HepG2 (cell line): ENCODE data around the gene TEKT3. TPM values are rescaled to one million over a fixed set of nuclear protein-coding genes. Genes with fewer than 3 reads are reported as not detected.

ENCODE experiments used
- ATAC-seq: fragments of 200-7000 bp; cut with Tn5 transposase; 3 replicates; pipeline ENCODE4 v1.9.1; 2020; ENCODE audit warnings: mild to moderate bottlenecking, moderate library complexity
- BruUV-seq: library from RNA; stranded (reverse); fragments of 400-500 nt; replicated peaks from 2 replicates; lab custom pipeline; 2021; lab: Mats Ljungman, UMichigan
- CTCF ChIA-PET: fragments of 300-600 bp; formaldehyde crosslinking; extraction: SDS; loops from one replicate; lab custom pipeline; 2021; ENCODE audit warnings: low total read pairs, inconsistent platforms, low intra/inter-chr PET ratio; lab: Yijun Ruan, JAX
- POLR2A ChIA-PET: fragments of 350-600 bp; sonication (Branson Sonifier 250); formaldehyde crosslinking; loops from one replicate; lab custom pipeline; 2020; ENCODE audit warnings: antibody characterized with exemption, inconsistent platforms; lab: Yijun Ruan, JAX
- DNase-seq: peaks from one replicate; pipeline ENCODE4 v3.0.0-alpha.2; 2015; ENCODE audit warnings: low spot score
- FAIRE-seq: peaks from 3 replicates; lab custom pipeline; 2011; peaks lifted over from hg19 to GRCh38; lab: Jason Lieb, UNC
- H2AFZ ChIP-seq: one replicate; pipeline ENCODE4 v1.6.1; 2011; ENCODE audit warnings: low read length, inconsistent platforms
- H3K27ac ChIP-seq: fragments of 300-600 bp; 3 replicates; pipeline ENCODE4 v1.8.0; 2011; ENCODE audit warnings: mixed run types, mild to moderate bottlenecking, mixed read lengths, low read length, inconsistent platforms; ENCODE audit not compliant: insufficient read depth; ENCODE audit errors: extremely low read length
- H3K27me3 ChIP-seq, 2 experiments: fragments of 200-600 bp in 1 of 2; 2 replicates in 1 of 2; 3 replicates in 1 of 2; pipeline versions ENCODE4 v1.6.0 to v1.8.0; 2011; ENCODE audit warnings: low read length in 2 of 2, mild to moderate bottlenecking in 2 of 2, moderate library complexity in 2 of 2, inconsistent platforms in 1 of 2; ENCODE audit not compliant: insufficient read depth in 2 of 2, control insufficient read depth in 1 of 2
- H3K36me3 ChIP-seq, 2 experiments: fragments of 200-600 bp in 1 of 2; replicated peaks in 1 of 2; 2 replicates in 1 of 2; 3 replicates in 1 of 2; pipeline versions ENCODE4 v1.5.1 to v1.8.0; 2011; ENCODE audit warnings: low read length in 2 of 2, inconsistent platforms in 1 of 2; ENCODE audit not compliant: insufficient read depth in 2 of 2, control insufficient read depth in 1 of 2
- H3K4me1 ChIP-seq: 2 replicates; pipeline ENCODE4 v1.5.1; 2012; ENCODE audit warnings: low read length, inconsistent platforms; ENCODE audit not compliant: insufficient read depth
- H3K4me2 ChIP-seq: 2 replicates; pipeline ENCODE4 v1.6.0; 2011; ENCODE audit warnings: low read depth, low read length, inconsistent platforms
- H3K4me3 ChIP-seq, 3 experiments: fragments of 200-600 bp in 1 of 3; sonication (generic), shearing (Covaris generic) in 1 of 3; replicated peaks in 1 of 3; 2 replicates each; pipeline ENCODE4 v1.5.1; 2011 to 2016; ENCODE audit warnings: low read length in 3 of 3, inconsistent platforms in 2 of 3, low read depth in 2 of 3, mild to moderate bottlenecking in 2 of 3, control low read depth in 1 of 3, mixed read lengths in 1 of 3; ENCODE audit not compliant: insufficient read depth in 1 of 3
- H3K79me2 ChIP-seq: one replicate; pipeline ENCODE4 v1.6.1; 2011; ENCODE audit warnings: low read length, inconsistent platforms; ENCODE audit not compliant: insufficient read depth
- H3K9ac ChIP-seq: 2 replicates; pipeline ENCODE4 v1.6.0; 2011; ENCODE audit warnings: mild to moderate bottlenecking, low read depth, low read length, inconsistent platforms; ENCODE audit not compliant: insufficient read depth
- H3K9me3 ChIP-seq: 2 replicates; pipeline ENCODE4 v1.5.1; 2012; ENCODE audit warnings: mild to moderate bottlenecking, low read length
- H4K20me1 ChIP-seq: 2 replicates; pipeline ENCODE4 v1.6.0; 2011; ENCODE audit warnings: inconsistent platforms, mild to moderate bottlenecking, low read length, moderate library complexity; ENCODE audit not compliant: insufficient read depth
- CEBPB ChIP-seq: IDR thresholded peaks from 2 replicates; pipeline ENCODE4 v1.6.1; 2011; ENCODE audit warnings: low read depth, low read length, improper control_type of control experiment, borderline replicate concordance
- CHCHD3 ChIP-seq: sonication (generic); formaldehyde crosslinking; IDR thresholded peaks from 2 replicates; pipeline ENCODE4 v1.8.0; 2022; ENCODE audit warnings: mild to moderate bottlenecking, missing genetic modification reagents, moderate library complexity
- DNMT3B ChIP-seq: conservative IDR thresholded peaks from 2 replicates; pipeline ENCODE4 v1.6.1; 2016; ENCODE audit warnings: missing biosample characterization, control low read depth
- DPF2 ChIP-seq: sonication (generic); formaldehyde crosslinking; IDR thresholded peaks from 2 replicates; pipeline ENCODE4 v1.4.0; 2020; ENCODE audit warnings: mild to moderate bottlenecking, low read depth, missing genetic modification reagents, borderline replicate concordance
- JDP2 ChIP-seq: sonication (generic); formaldehyde crosslinking; IDR thresholded peaks from 2 replicates; pipeline ENCODE4 v1.8.1; 2022; ENCODE audit warnings: missing genetic modification reagents, borderline replicate concordance
- LBX2 ChIP-seq: sonication (generic); formaldehyde crosslinking; IDR thresholded peaks from 2 replicates; pipeline ENCODE4 v1.5.0; 2020; ENCODE audit warnings: missing genetic modification reagents, mild to moderate bottlenecking, borderline replicate concordance
- RARA ChIP-seq: IDR thresholded peaks from 2 replicates; pipeline ENCODE4 v1.6.1; 2016; ENCODE audit warnings: missing genetic modification reagents, missing compliant biosample characterization
- SAP130 ChIP-seq: IDR thresholded peaks from 2 replicates; pipeline ENCODE4 v1.6.1; 2016; ENCODE audit warnings: low read depth
- USF2 ChIP-seq, 2 experiments: sonication (generic) in 1 of 2; formaldehyde crosslinking in 1 of 2; IDR thresholded peaks; 2 replicates each; pipeline versions ENCODE4 v1.5.1 to v1.6.1; 2011 to 2020; ENCODE audit warnings: borderline replicate concordance in 1 of 2, low read depth in 1 of 2, low read length in 1 of 2, mild to moderate bottlenecking in 1 of 2, missing genetic modification reagents in 1 of 2, moderate library complexity in 1 of 2
- ZMYM2 ChIP-seq: sonication (generic); formaldehyde crosslinking; IDR thresholded peaks from 2 replicates; pipeline ENCODE4 v1.8.0; 2022; ENCODE audit warnings: mild to moderate bottlenecking, missing genetic modification reagents
- ZNF136 ChIP-seq: sonication (generic); formaldehyde crosslinking; IDR thresholded peaks from 2 replicates; pipeline ENCODE4 v1.8.1; 2022; ENCODE audit warnings: low read depth, mild to moderate bottlenecking, moderate library complexity, missing genetic modification reagents
- ZSCAN21 ChIP-seq: sonication (generic); formaldehyde crosslinking; IDR thresholded peaks from 2 replicates; pipeline ENCODE4 v1.8.0; 2022; ENCODE audit warnings: mild to moderate bottlenecking, missing genetic modification reagents, moderate library complexity, borderline replicate concordance
- ZSCAN22 ChIP-seq: sonication (generic); formaldehyde crosslinking; IDR thresholded peaks from 2 replicates; pipeline ENCODE4 v1.4.0; 2020; ENCODE audit warnings: mild to moderate bottlenecking, missing genetic modification reagents
- WGBS: methylation state at CpG from one replicate; pipeline ENCODE4 v1.1.6; 2017; ENCODE audit warnings: low lambda C conversion rate; 5-methylcytosine and 5-hydroxymethylcytosine counted together
- in situ Hi-C: cut with HindIII; loops from 2 replicates; pipeline ENCODE4 v1.10.0; 2017; ENCODE audit warnings: low pct_unique_long_range_greater_than_20kb; ENCODE audit not compliant: extremely low pct_ligation_motif_present
- intact Hi-C: fragments of 100-400 bp; cut with micrococcal nuclease; formaldehyde crosslinking; loops from one replicate; pipeline ENCODE4 v1.10.0; 2022; ENCODE audit not compliant: unreplicated experiment
- polyA plus RNA-seq, 8 experiments: library from polyadenylated mRNA; depleted of rRNA in 3 of 8; stranded (reverse) in 7 of 8; unstranded in 1 of 8; fragments of >200 nt; fragmentation: Illumina TruSeq in 4 of 8; extraction: Trizol in 4 of 8; gene quantifications; 2 replicates each; pipeline versions ENCODE4 v1.2.1 to v1.2.3, GENCODE V29; 2011 to 2016; ENCODE audit warnings: low read depth in 4 of 8, missing spikeins in 1 of 8, mixed read lengths in 1 of 8; ENCODE audit not compliant: insufficient read depth in 1 of 8
- total RNA-seq, 5 experiments: library from RNA; depleted of rRNA; stranded (reverse); fragments of >200 nt; fragmentation: Illumina TruSeq; extraction: Trizol; gene quantifications; 2 replicates each; pipeline ENCODE4 v1.2.3, GENCODE V29; 2016; ENCODE audit warnings: low read depth in 1 of 5

The TEKT3 gene
- total and polyA plus RNA-seq, 2 of the 13 experiments (the other 11 are each of a cell fraction or from before 2014, with no cell fraction given), result 0.58 to 0.82 TPM

- TF ChIP-seq LBX2 (CRISPR knock-in tag) (no peak), SAP130 (CRISPR knock-in tag) (no peak), ZSCAN21 (CRISPR knock-in tag) (no peak), JDP2 (CRISPR knock-in tag) (no peak), CEBPB (peak; percentile 76), ZMYM2 (no peak), RARA (CRISPR knock-in tag) (no peak), ZNF136 (CRISPR knock-in tag) (no peak)
- TF ChIP-seq, all 625 proteins: peak for 4
These were observed 59.5 kb downstream of the TEKT3 start (continued) for GRCh38 chr17:15281909-15282308.

GRCh38 chr17:15278924-15279477, 62.4 kb downstream of the TEKT3 start:
- Histone ChIP-seq H3K9ac (no peak overlapping the region), H4K20me1 (no peaks in the 10 kb centered on the region)
- DNase-seq, result no peak
- ChIA-PET POLR2A (interaction anchor here (0.6 kb wide), 1 partner anchor 154 kb away, joined by 3 read pairs; no protein-coding TSS in a partner anchor), CTCF (no interaction called here)
- in situ Hi-C loops, result no loop called here
- TF ChIP-seq DPF2 (CRISPR knock-in tag) (no peak), DNMT3B (no peak), USF2 (IDR thresholded peaks at IDR 0.05; ENCODE audit: low read depth, low read length) (no peak), USF2 (CRISPR knock-in tag; IDR thresholded peaks at IDR 0.05; ENCODE audit: borderline replicate concordance) (no peak), ZSCAN22 (CRISPR knock-in tag) (no peak), CHCHD3 (CRISPR knock-in tag) (no peak)
- TF ChIP-seq, all 625 proteins: peak for 0
- Histone ChIP-seq H2AFZ (no peak overlapping the region), H3K27ac (no peak overlapping the region), H3K36me3 (no peaks in the 10 kb centered on the region), H3K27me3 (peaks cover 2 to 3% of the 10 kb centered on the region in 2 experiments; a peak in 1 of 5 replicates), H3K4me2 (no peak overlapping the region), H3K4me3 (no peak overlapping the region), H3K9me3 (no peaks in the 10 kb centered on the region), H3K4me1 (no peaks in the 10 kb centered on the region), H3K79me2 (no peaks in the 10 kb centered on the region)
- WGBS, result 0% methylated on average over 2 of the region's 2 CpGs
- intact Hi-C loops, result no loop called here
- no peak for FAIRE-seq
- ATAC-seq, result no peak
- BruUV-seq, result no TSS peak
